Tibial nerve (tissue), 4 donors: ENCODE measurements around the gene ARMH1. TPM values are rescaled to one million over a fixed set of nuclear protein-coding genes. Genes with fewer than 3 reads are reported as not detected.
A peak's percentile ranks its signal among the peaks of the same experiment; 100 is the strongest.

ENCODE experiments used
- DNase-seq, 2 donors: peaks; one replicate each; pipeline ENCODE4 v3.0.0-alpha.2; 2019; ENCODE audit warnings: low spot score in 2 of 2
- H3K27ac ChIP-seq, 4 donors: fragments of 200-600 bp; sonication (generic) in 3 of 4; one replicate each; pipeline ENCODE4 v1.5.1; 2017 to 2019; ENCODE audit warnings: mild to moderate bottlenecking in 1 of 4
- H3K27me3 ChIP-seq, 2 donors: fragments of 200-600 bp; sonication (generic) in 1 of 2; one replicate each; pipeline versions ENCODE4 v1.5.1 to v1.6.0; 2017 to 2019
- H3K36me3 ChIP-seq, 3 donors: fragments of 200-600 bp; sonication (generic); one replicate each; pipeline ENCODE4 v1.5.1; 2018 to 2019
- H3K4me1 ChIP-seq, 4 donors: fragments of 200-600 bp; sonication (generic) in 3 of 4; one replicate each; pipeline ENCODE4 v1.5.1; 2017 to 2019
- H3K4me3 ChIP-seq, 4 donors: fragments of 200-600 bp; sonication (generic) in 3 of 4; one replicate each; pipeline ENCODE4 v1.5.1; 2017 to 2019; ENCODE audit warnings: mild to moderate bottlenecking in 1 of 4, moderate library complexity in 1 of 4
- H3K9me3 ChIP-seq, 4 donors: fragments of 200-600 bp; sonication (generic) in 3 of 4; one replicate each; pipeline ENCODE4 v1.5.1; 2017 to 2019
- CTCF ChIP-seq, 5 experiments: fragments of 200-600 bp in 3 of 5; fragments of 450-650 bp in 2 of 5; sonication (generic) in 3 of 5; IDR thresholded peaks; one replicate each; pipeline ENCODE4 v1.5.1; 2016 to 2019; ENCODE audit warnings: antibody characterized with exemption in 5 of 5, mild to moderate bottlenecking in 3 of 5, moderate library complexity in 2 of 5
- EP300 ChIP-seq, 2 donors: sonication (generic); formaldehyde crosslinking; IDR thresholded peaks; one replicate each; pipeline ENCODE4 v1.6.1; 2017; ENCODE audit warnings: antibody characterized with exemption in 2 of 2, mild to moderate bottlenecking in 1 of 2
- POLR2A ChIP-seq, 2 donors: fragments of 450-650 bp; IDR thresholded peaks; one replicate each; pipeline ENCODE4 v1.6.1; 2017; ENCODE audit warnings: antibody characterized with exemption in 2 of 2, mild to moderate bottlenecking in 2 of 2, moderate library complexity in 2 of 2
- WGBS, 2 donors: methylation state at CpG; one replicate each; pipeline ENCODE4 v1.1.5; 2018; 5-methylcytosine and 5-hydroxymethylcytosine counted together
- total RNA-seq, 4 donors: library from RNA; depleted of rRNA; stranded (reverse); fragments of >200 nt; gene quantifications; one replicate each; pipeline ENCODE4 v1.1.0, GENCODE V29; 2016

The ARMH1 gene
- total RNA-seq, 4 donors from 2014 or later = 0.66 to 7.1 (median 2.9) TPM

DNA sequence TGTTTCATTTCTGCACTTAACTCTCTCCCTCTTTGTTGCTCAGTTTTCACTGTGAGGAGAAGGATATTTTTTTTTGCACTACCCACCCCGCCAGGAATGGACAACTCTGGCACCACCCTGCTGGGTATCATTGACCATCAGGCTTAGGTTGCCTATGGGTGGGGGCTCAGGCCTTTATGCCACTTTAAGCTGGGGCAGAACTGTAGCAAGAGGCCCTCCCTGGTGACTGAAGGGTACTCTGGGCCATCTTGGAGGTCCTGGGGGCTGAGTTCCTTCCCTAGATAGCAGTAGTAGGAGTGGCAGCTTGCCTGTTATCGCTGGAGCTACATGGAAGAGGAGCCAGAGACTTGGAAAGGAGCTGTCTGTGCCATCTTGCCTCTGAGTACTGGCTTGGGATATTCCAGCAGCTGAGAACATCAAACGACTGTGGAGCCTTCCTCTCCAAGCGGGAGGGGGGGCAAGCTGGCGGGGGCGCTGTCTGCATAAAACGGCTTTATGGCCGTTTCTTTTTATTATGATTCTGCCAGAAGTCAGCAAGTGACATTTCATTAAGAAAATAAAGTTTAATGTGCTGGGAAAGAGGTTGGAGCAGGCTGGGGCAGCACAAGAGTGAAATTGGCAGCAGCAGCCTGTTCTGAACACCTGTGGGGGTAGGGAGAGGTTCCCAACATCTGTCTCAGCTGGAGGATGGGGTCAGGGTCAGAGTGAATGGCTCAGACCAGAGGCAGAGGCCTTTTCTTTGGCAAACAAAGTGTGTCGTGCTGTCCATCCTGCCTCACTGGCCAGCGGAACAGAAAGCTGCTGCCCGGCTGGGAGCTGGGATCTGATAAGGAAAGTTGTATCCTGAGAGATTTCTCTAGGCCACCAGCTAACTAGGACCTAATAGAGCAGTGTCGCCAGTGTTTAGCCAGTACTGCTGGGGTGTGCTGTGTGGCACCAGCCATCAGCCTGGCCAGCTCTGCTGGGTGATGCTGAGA lies 33.1 kb upstream of the ARMH1 start:
- no peaks in the 10 kb centered on the region for H3K27me3 ChIP-seq
- H3K36me3 ChIP-seq = peaks cover 3 to 100% (median 33%) of the 10 kb centered on the region in 3 donors
- no peak overlapping the region for H3K27ac ChIP-seq
- H3K9me3 ChIP-seq = no peaks in the 10 kb centered on the region
- H3K4me3 ChIP-seq = no peak overlapping the region
- 60 to 69% methylated on average over 12 of the region's 12 CpGs for WGBS, 2 donors
- no peak for TF ChIP-seq EP300 (IDR thresholded peaks at IDR 0.05)
- no peak for TF ChIP-seq CTCF (IDR thresholded peaks at IDR 0.05)
- TF ChIP-seq POLR2A (IDR thresholded peaks at IDR 0.05) = no peak
- peaks cover 0 to 40% (median 0%) of the 10 kb centered on the region in 4 donors for H3K4me1 ChIP-seq
- no peak for DNase-seq

DNA sequence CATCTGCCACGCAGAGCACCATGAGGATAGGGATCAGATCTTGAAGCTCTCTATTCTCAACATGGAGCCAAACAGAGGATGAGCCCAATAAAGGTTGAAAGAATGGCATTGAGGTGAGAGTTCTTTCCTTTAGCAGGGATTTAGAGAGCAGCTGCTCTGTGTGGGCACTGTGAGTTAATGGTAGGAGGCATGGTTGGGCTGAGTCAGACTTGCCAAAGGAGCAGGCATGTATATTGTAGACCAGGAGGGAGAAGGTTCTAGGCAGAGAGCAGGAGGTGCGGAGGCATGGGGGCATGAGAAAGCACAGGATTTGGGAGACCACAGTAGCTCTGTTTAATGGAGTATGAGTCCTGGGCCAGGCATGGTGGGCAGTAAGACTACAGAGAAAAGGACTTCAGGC lies 32.3 kb upstream of the ARMH1 start:
- Histone ChIP-seq H3K27me3 (no peaks in the 10 kb centered on the region), H3K27ac (no peak overlapping the region), H3K4me1 (peaks cover 0 to 35% (median 0%) of the 10 kb centered on the region in 4 donors), H3K36me3 (peaks cover 3 to 100% (median 24%) of the 10 kb centered on the region in 3 donors), H3K9me3 (no peaks in the 10 kb centered on the region), H3K4me3 (no peak overlapping the region)
- 94 to 100% methylated on average over 2 of the region's 2 CpGs for WGBS, 2 donors
- TF ChIP-seq POLR2A (IDR thresholded peaks at IDR 0.05) (no peak), CTCF (IDR thresholded peaks at IDR 0.05) (no peak), EP300 (IDR thresholded peaks at IDR 0.05) (no peak)
- no peak for DNase-seq

- Histone ChIP-seq H3K36me3 (peaks cover 3 to 100% (median 20%) of the 10 kb centered on the region in 3 donors), H3K27me3 (no peaks in the 10 kb centered on the region), H3K4me3 (no peak overlapping the region), H3K27ac (no peak overlapping the region), H3K9me3 (no peaks in the 10 kb centered on the region), H3K4me1 (peaks cover 0 to 35% (median 0%) of the 10 kb centered on the region in 4 donors)
- WGBS, 2 donors = 76 to 82% methylated on average over 3 of the region's 3 CpGs
- no peak for TF ChIP-seq EP300 (IDR thresholded peaks at IDR 0.05)
- no peak for TF ChIP-seq CTCF (IDR thresholded peaks at IDR 0.05)
- TF ChIP-seq POLR2A (IDR thresholded peaks at IDR 0.05) = no peak
- no peak for DNase-seq
Observed at GRCh38 chr1:44642925-44643324, 31.6 kb upstream of the ARMH1 start.

GRCh38 chr1:44643721-44644334 lies 30.7 kb upstream of the ARMH1 start:
- Histone ChIP-seq H3K4me1 (peaks cover 0 to 35% (median 0%) of the 10 kb centered on the region in 4 donors), H3K27me3 (no peaks in the 10 kb centered on the region), H3K4me3 (no peak overlapping the region), H3K27ac (peak overlapping the region in 1 of 4 donors; percentile 22), H3K9me3 (no peaks in the 10 kb centered on the region), H3K36me3 (peaks cover 3 to 100% (median 15%) of the 10 kb centered on the region in 3 donors)
- WGBS, 2 donors = 57 to 66% methylated on average over 9 of the region's 9 CpGs
- DNase-seq = no peak
- TF ChIP-seq EP300 (IDR thresholded peaks at IDR 0.05) = no peak
- TF ChIP-seq CTCF (IDR thresholded peaks at IDR 0.05) = no peak

GRCh38 chr1:44644806-44645205 lies 29.7 kb upstream of the ARMH1 start:
- H3K9me3 ChIP-seq = no peaks in the 10 kb centered on the region
- DNase-seq = no peak
- H3K27ac ChIP-seq = no peak overlapping the region
- WGBS, 2 donors = 84 to 88% methylated on average over 6 to 7 of the region's 7 CpGs
- H3K27me3 ChIP-seq = no peaks in the 10 kb centered on the region
- no peak for TF ChIP-seq POLR2A (IDR thresholded peaks at IDR 0.05)
- H3K4me3 ChIP-seq = no peak overlapping the region
- peaks cover 0 to 35% (median 0%) of the 10 kb centered on the region in 4 donors for H3K4me1 ChIP-seq
- H3K36me3 ChIP-seq = peaks cover 3 to 100% (median 15%) of the 10 kb centered on the region in 3 donors
